ENCODE results near the gene METTL23. TPM values are rescaled to one million over a fixed set of nuclear protein-coding genes. Genes with fewer than 3 reads are reported as not detected.

Gene METTL23
- total RNA-seq, 4 donors from 2014 or later = 18.3 to 29.7 (median 23.0) TPM

DNA sequence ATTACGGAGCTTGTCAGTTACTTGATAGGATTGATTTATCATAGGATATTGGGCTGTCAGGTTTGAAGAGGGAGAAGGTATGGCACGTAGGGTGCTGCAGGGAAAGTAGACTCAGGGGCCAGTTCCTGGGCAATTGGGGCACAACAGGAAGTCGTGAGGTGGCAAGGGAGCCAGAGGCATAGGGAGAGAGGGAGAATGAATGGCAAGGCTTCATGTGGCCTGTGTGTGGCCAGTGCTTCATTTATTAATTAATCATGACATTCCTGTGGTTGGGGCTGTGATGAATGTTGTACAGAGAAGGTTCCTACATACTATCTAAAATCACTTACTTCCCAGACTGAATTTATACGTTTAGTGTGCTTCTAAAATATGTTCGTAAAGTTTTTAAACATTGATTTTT lies 30.6 kb downstream of the METTL23 start:
- no peaks in the 10 kb centered on the region for H3K9me3 ChIP-seq
- no peaks in the 10 kb centered on the region for H3K27me3 ChIP-seq
- peaks cover 7 to 81% (median 63%) of the 10 kb centered on the region in 4 donors for H3K36me3 ChIP-seq
- WGBS = 92% methylated on average over 5 of the region's 5 CpGs
- TF ChIP-seq POLR2A (IDR thresholded peaks at IDR 0.05; ENCODE audit: low read depth) (no peak), POLR2AphosphoS5 (IDR thresholded peaks at IDR 0.05) (no peak), EP300 (IDR thresholded peaks at IDR 0.05) (no peak)
- TF ChIP-seq, protein P1, sequence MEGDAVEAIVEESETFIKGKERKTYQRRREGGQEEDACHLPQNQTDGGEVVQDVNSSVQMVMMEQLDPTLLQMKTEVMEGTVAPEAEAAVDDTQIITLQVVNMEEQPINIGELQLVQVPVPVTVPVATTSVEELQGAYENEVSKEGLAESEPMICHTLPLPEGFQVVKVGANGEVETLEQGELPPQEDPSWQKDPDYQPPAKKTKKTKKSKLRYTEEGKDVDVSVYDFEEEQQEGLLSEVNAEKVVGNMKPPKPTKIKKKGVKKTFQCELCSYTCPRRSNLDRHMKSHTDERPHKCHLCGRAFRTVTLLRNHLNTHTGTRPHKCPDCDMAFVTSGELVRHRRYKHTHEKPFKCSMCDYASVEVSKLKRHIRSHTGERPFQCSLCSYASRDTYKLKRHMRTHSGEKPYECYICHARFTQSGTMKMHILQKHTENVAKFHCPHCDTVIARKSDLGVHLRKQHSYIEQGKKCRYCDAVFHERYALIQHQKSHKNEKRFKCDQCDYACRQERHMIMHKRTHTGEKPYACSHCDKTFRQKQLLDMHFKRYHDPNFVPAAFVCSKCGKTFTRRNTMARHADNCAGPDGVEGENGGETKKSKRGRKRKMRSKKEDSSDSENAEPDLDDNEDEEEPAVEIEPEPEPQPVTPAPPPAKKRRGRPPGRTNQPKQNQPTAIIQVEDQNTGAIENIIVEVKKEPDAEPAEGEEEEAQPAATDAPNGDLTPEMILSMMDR (IDR thresholded peaks at IDR 0.05) = no peak
- intact Hi-C loops (cut with DNase I) = no loop called here
- DNase-seq (ENCODE audit: extremely low spot score) = no peak
- no peaks in the 10 kb centered on the region for H3K4me1 ChIP-seq
- H3K27ac ChIP-seq (replicated peaks in 1 of 4) = no peak overlapping the region
- no peak overlapping the region for H3K4me3 ChIP-seq

DNA sequence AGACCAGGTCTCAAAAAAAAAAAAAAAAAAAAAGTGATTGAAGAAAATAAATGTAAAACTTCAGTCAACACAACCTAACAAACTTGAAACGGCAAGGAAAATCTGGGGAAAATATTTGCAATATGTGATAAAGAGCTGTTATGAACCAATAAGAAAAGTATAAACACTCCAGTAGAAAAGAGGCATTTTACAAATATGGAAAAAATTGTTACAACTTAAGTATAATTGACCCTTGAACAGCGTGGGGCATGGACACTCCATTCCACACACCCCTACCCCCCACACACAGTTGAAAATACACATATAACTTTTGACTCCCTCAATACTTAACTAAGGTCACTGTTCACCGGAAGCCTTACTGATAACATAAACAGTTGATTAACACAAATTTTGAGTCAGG lies 31.9 kb downstream of the METTL23 start:
- peaks cover 7 to 74% (median 60%) of the 10 kb centered on the region in 4 donors for H3K36me3 ChIP-seq
- 99% methylated on average over 3 of the region's 3 CpGs for WGBS
- no peaks in the 10 kb centered on the region for H3K9me3 ChIP-seq
- intact Hi-C loops (cut with DNase I) = no loop called here
- no peaks in the 10 kb centered on the region for H3K27me3 ChIP-seq
- no peak overlapping the region for H3K27ac ChIP-seq (replicated peaks in 1 of 4)
- H3K4me3 ChIP-seq = no peak overlapping the region
- DNase-seq (ENCODE audit: extremely low spot score) = no peak
- TF ChIP-seq, protein P1 (IDR thresholded peaks at IDR 0.05) = no peak
- no peak for TF ChIP-seq POLR2A (IDR thresholded peaks at IDR 0.05; ENCODE audit: low read depth)
- no peak for TF ChIP-seq POLR2AphosphoS5 (IDR thresholded peaks at IDR 0.05)
- H3K4me1 ChIP-seq = no peaks in the 10 kb centered on the region

DNA sequence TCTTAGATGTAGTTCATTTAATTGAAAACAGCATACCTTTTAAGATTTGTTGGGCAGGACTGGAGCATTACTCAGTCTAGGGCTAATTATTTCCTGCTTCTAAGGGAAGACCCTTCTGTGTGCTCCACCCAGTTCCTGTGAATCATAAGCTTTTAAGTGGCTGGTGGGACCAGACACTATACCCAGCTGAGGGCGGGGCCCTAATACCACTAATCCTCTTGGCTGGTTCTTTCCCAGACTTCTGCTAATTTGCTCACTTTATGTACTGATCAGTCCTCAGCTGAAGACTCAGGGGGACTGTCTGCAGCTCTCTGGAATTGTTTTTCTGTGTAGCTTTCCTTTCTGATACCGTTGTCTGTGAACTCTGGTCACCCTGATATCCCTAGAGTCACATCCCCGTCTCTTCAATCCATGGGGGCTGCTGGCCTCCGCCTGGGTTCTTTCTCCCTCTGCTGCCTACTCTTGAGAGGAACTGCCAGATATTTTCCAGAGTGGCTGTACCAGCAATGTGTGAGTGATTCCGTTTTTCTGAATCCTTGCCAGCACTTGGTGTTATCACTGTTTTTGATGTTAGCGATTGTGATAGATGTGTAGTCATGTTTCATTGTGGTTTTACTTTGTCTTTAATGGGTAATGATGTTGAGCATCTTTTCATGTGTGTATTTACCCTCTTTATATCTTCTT lies 46.3 kb downstream of the METTL23 start:
- Histone ChIP-seq H3K4me3 (no peak overlapping the region), H3K36me3 (peaks cover 44 to 93% (median 81%) of the 10 kb centered on the region in 4 donors), H3K27ac (replicated peaks in 1 of 4) (peak overlapping the region in 1 of 4 donors; percentile 20), H3K9me3 (no peaks in the 10 kb centered on the region), H3K27me3 (no peaks in the 10 kb centered on the region), H3K4me1 (peaks cover 0 to 5% (median 0%) of the 10 kb centered on the region in 4 donors)
- TF ChIP-seq POLR2A (IDR thresholded peaks at IDR 0.05; ENCODE audit: low read depth) = no peak
- TF ChIP-seq, protein P1 (IDR thresholded peaks at IDR 0.05) = no peak
- no peak for DNase-seq (ENCODE audit: extremely low spot score)
- intact Hi-C loops (cut with DNase I) = no loop called here
- WGBS = 64% methylated on average over 6 of the region's 6 CpGs

DNA sequence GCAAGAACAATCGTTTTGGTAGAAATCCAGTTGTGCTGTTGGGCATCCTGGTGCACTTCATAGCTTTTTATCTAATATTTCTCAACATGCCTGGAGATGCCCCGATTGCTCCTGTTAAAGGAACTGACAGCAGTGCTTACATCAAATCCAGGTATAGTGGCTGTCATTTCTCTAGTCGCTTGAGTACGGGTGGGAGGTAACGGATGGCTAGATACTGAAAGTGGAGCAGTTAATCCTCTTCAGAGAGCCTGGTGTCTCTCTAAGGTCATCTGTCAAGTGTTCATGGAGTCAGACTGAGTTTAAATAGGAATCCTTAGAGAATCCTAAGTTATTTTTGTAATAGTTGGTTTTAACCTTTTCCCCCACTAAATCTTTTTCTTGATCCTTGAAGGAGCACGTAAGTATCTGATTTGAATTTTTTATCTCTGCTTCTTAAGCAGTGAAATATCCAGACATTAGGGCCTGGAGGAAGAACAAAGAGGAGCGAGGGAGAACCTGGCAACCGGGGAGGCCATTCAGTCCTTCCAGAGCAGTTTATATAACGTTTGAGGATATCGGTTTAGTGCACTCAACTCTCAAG lies 48.5 kb downstream of the METTL23 start:
- intact Hi-C loops (cut with DNase I) = no loop called here
- peaks cover 0 to 5% (median 0%) of the 10 kb centered on the region in 4 donors for H3K4me1 ChIP-seq
- no peak for DNase-seq (ENCODE audit: extremely low spot score)
- peaks cover 46 to 90% (median 84%) of the 10 kb centered on the region in 4 donors for H3K36me3 ChIP-seq
- H3K4me3 ChIP-seq = no peak overlapping the region
- H3K27me3 ChIP-seq = no peaks in the 10 kb centered on the region
- no peak overlapping the region for H3K27ac ChIP-seq (replicated peaks in 1 of 4)
- no peaks in the 10 kb centered on the region for H3K9me3 ChIP-seq
- 89% methylated on average over 10 of the region's 10 CpGs for WGBS
- TF ChIP-seq POLR2AphosphoS5 (IDR thresholded peaks at IDR 0.05) (no peak), POLR2A (IDR thresholded peaks at IDR 0.05; ENCODE audit: low read depth) (no peak), EP300 (IDR thresholded peaks at IDR 0.05) (no peak)
- TF ChIP-seq, protein P1 (IDR thresholded peaks at IDR 0.05) = no peak

Measured in esophagus muscularis mucosa (tissue), 4 donors.